ENCODE data around the gene PTGER4. TPM values are rescaled to one million over a fixed set of nuclear protein-coding genes. Genes with fewer than 3 reads are reported as not detected.

The PTGER4 gene
- total RNA-seq, 1 donor from 2014 or later: 33.7 TPM

Other genes with a start within 250 kb of the PTGER4 start
- gene TTC33, start 76.0 kb downstream of the PTGER4 start, total RNA-seq: 29.0 and 29.3 TPM in 2 replicates
- gene PRKAA1, start 118.5 kb downstream of the PTGER4 start, total RNA-seq: 61.2 and 61.7 TPM in 2 replicates
- gene RPL37, start 155.3 kb downstream of the PTGER4 start, total RNA-seq: 1,583 and 1,632 TPM in 2 replicates
- 1.5 and 1.6 TPM in 2 replicates for gene CARD6, start 161.5 kb downstream of the PTGER4 start, total RNA-seq
- not detected in 2 replicates for gene C7, start 229.6 kb downstream of the PTGER4 start, total RNA-seq

Data from activated T-helper 2 cell treated with anti-CD3 and anti-CD28 coated beads, Interferon-gamma antibody, Interleukin-2, Interleukin-4, amounts not matched to agents 10 μg/mL and 5 μg/mL and 100 μg/mL, durations not matched to agents 14 hours and 24 hours and 36 hours (primary cell).